KMS-11 (cell line): ENCODE measurements around the gene HERC3.
A peak's percentile ranks its signal among the peaks of the same experiment; 100 is the strongest.

Source experiments
- H2AFZ ChIP-seq: fragments of 200-600 bp; sonication (generic); 2 replicates; pipeline ENCODE4 v1.6.1; 2016; ENCODE audit warnings: antibody characterized with exemption, mixed run types, low read depth
- H3K27ac ChIP-seq: fragments of 200-600 bp; sonication (generic); 2 replicates; pipeline ENCODE4 v1.6.1; 2016; ENCODE audit warnings: mild to moderate bottlenecking, mixed run types
- H3K27me3 ChIP-seq: fragments of 200-600 bp; sonication (generic); 2 replicates; pipeline ENCODE4 v1.6.1; 2017; ENCODE audit warnings: mild to moderate bottlenecking, low read depth, mixed run types, moderate library complexity; ENCODE audit not compliant: insufficient read depth
- H3K36me3 ChIP-seq: fragments of 200-600 bp; sonication (generic); 2 replicates; pipeline ENCODE4 v1.6.1; 2017; ENCODE audit warnings: mild to moderate bottlenecking, mixed run types; ENCODE audit not compliant: insufficient read depth
- H3K4me1 ChIP-seq: fragments of 200-600 bp; sonication (generic); 2 replicates; pipeline ENCODE4 v1.6.1; 2016; ENCODE audit warnings: mild to moderate bottlenecking, low read depth, mixed run types; ENCODE audit not compliant: poor library complexity, severe bottlenecking
- H3K4me2 ChIP-seq: fragments of 200-600 bp; sonication (generic); 2 replicates; pipeline ENCODE4 v1.7.0; 2016; ENCODE audit warnings: mild to moderate bottlenecking, mixed run types
- H3K4me3 ChIP-seq: fragments of 200-600 bp; sonication (generic); IDR thresholded peaks from 2 replicates; pipeline ENCODE4 v1.6.1; 2017; ENCODE audit warnings: low read depth, low read length, mixed read lengths; ENCODE audit not compliant: insufficient read depth
- H3K79me2 ChIP-seq: fragments of 200-600 bp; sonication (generic); 2 replicates; pipeline ENCODE4 v1.6.1; 2016; ENCODE audit warnings: low read depth, mixed run types; ENCODE audit not compliant: insufficient read depth
- H3K9ac ChIP-seq: fragments of 200-600 bp; sonication (generic); 2 replicates; pipeline ENCODE4 v1.6.1; 2016; ENCODE audit warnings: mild to moderate bottlenecking, mixed run types
- H4K20me1 ChIP-seq: fragments of 200-600 bp; sonication (generic); 2 replicates; pipeline ENCODE4 v1.6.1; 2016; ENCODE audit warnings: mild to moderate bottlenecking, mixed run types; ENCODE audit not compliant: insufficient read depth
- TF ChIP-seq, protein P1 (sequence below): fragments of 200-600 bp; sonication (generic); conservative IDR thresholded peaks from 2 replicates; pipeline ENCODE4 v1.6.1; 2017; ENCODE audit warnings: low read depth, mild to moderate bottlenecking, antibody characterized with exemption, low read length, moderate library complexity, mixed read lengths

HERC3 gene

DNA sequence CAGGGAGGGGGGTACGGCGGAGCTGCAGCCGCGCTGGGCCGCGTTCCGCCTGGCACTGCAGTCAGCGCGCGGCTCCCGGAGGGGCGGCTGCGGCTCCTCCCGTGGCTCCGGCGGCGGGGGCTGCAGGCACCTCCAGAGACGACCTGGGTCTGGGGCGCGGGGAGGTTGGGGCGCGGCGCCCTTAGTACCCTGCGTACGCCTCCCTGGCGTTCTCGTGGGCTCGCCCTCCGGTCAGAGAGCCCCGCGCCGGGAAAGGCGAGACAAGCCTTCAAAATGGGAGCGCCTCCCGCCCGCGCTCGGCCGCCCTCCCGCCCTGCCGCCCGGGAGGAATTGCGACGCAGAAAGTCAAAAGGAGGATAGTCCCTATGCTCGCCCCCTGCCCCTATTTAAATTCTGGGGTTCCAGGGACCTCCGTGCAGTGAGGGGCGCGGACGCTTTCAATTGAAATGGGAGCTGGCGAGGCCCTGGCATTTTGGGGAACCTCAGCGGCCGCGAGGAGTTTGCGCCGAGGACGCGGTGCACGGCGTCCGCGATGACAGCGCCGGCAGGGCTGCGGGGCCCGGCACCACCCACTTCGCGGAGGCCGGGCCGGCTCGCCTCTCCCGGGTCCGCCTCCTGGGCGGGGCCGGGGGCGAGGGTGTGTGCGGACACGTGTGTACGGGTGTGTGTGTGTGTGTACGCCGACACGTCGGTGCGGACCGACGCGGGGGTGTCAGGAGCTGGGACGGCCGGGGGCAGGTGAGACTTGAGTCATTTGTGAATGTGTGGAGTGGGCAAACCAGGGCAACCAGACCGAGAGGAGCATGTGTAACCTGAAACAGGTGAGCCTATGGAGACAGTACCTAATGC lies 544 bp downstream of the HERC3 start:
- Histone ChIP-seq H3K27me3 (no peaks in the 10 kb centered on the region), H2AFZ (peak overlapping the region; percentile 99), H3K79me2 (no peaks in the 10 kb centered on the region), H3K4me3 (no peak overlapping the region), H4K20me1 (no peaks in the 10 kb centered on the region), H3K9ac (peak overlapping the region; percentile 50), H3K36me3 (no peaks in the 10 kb centered on the region), H3K27ac (peak overlapping the region; percentile 29; the same call in 1 of the 2 replicates), H3K4me2 (peak overlapping the region; percentile 88), H3K4me1 (peaks cover 4% of the 10 kb centered on the region)
- TF ChIP-seq, protein P1, sequence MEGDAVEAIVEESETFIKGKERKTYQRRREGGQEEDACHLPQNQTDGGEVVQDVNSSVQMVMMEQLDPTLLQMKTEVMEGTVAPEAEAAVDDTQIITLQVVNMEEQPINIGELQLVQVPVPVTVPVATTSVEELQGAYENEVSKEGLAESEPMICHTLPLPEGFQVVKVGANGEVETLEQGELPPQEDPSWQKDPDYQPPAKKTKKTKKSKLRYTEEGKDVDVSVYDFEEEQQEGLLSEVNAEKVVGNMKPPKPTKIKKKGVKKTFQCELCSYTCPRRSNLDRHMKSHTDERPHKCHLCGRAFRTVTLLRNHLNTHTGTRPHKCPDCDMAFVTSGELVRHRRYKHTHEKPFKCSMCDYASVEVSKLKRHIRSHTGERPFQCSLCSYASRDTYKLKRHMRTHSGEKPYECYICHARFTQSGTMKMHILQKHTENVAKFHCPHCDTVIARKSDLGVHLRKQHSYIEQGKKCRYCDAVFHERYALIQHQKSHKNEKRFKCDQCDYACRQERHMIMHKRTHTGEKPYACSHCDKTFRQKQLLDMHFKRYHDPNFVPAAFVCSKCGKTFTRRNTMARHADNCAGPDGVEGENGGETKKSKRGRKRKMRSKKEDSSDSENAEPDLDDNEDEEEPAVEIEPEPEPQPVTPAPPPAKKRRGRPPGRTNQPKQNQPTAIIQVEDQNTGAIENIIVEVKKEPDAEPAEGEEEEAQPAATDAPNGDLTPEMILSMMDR = no peak

DNA sequence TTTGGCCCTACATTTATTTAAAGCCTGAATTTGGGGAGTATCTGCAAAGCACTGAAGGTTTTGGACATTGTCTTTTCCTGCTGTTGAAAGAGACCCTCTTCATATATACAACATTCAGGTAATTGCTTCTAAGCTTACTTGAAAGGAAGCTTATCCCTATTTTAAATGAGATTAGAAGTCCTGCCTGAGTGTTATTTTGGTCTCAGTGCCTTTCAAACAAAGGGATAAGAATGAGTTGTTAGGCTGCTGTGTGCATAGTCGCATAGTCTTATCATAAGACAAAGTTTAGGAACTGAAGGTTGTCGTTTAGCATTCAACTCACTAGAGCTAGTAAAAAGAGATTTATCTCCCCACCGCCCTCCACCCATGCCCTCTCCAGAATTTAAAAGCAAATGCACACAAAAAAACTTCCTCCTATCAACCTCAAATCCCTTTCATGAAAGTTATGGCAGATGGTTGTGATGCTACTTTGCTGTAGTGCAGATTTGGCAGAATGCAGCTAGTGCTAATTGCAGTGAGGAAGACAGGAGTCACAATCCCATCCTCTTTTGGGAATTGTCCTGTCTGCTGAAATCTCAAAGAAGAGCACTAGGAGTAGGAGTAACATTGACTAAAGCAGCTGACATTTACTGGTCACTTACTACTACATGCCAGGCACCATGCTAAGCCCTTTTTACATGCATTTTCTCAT lies 5.8 kb downstream of the HERC3 start:
- TF ChIP-seq, protein P1 = no peak
- Histone ChIP-seq H3K27me3 (no peaks in the 10 kb centered on the region), H3K9ac (no peak overlapping the region), H3K27ac (no peak overlapping the region), H4K20me1 (no peaks in the 10 kb centered on the region), H3K4me3 (no peak overlapping the region), H2AFZ (no peak overlapping the region), H3K36me3 (no peaks in the 10 kb centered on the region), H3K79me2 (no peaks in the 10 kb centered on the region), H3K4me1 (peaks cover 10% of the 10 kb centered on the region), H3K4me2 (no peak overlapping the region)

DNA sequence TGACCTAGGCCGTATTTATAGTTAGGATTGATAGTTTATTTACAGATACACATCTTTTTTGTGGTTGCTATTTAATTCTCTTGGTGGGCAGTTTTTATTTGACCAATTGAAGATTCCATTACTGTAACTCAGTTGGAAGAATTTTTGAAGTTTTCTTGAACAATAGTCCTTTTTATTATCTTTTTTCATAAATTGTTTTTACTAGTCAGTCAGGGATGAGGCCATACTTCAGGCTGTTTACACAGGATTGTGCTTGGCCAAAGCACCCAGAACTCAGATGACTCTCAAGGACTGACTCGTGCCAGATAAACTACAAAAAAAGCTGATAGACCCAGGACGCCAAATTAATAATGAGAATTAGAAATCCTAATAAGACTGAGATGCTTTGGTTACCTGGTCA lies 7.0 kb downstream of the HERC3 start:
- TF ChIP-seq, protein P1 = no peak
- H4K20me1 ChIP-seq = no peaks in the 10 kb centered on the region
- H3K79me2 ChIP-seq = no peaks in the 10 kb centered on the region
- H3K27me3 ChIP-seq = no peaks in the 10 kb centered on the region
- H3K36me3 ChIP-seq = no peaks in the 10 kb centered on the region
- H2AFZ ChIP-seq = no peak overlapping the region
- H3K4me1 ChIP-seq = peaks cover 10% of the 10 kb centered on the region
- H3K9ac ChIP-seq = no peak overlapping the region
- no peak overlapping the region for H3K27ac ChIP-seq
- H3K4me2 ChIP-seq = no peak overlapping the region
- H3K4me3 ChIP-seq = no peak overlapping the region

DNA sequence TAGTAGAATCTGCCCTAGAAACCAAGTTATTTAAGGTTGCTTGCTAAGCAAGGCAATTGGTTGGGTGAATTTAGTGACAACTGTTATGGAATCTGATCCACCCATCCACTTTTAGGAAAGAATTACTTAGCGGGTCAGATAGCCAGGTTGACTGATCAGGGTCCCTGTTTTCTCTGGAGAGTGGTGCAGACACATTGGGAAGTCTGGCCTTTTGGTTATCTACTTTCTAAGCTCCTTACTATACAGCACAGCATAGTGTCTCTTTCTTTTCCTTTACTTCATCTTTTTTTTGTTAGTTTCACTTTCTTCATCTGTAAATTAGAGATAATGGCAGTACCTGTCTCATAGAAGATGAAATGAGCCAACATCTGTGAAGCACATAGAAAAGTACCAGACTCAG lies 7.4 kb downstream of the HERC3 start:
- H2AFZ ChIP-seq = no peak overlapping the region
- no peaks in the 10 kb centered on the region for H3K79me2 ChIP-seq
- no peaks in the 10 kb centered on the region for H3K27me3 ChIP-seq
- TF ChIP-seq, protein P1 = no peak
- H3K4me2 ChIP-seq = no peak overlapping the region; the same call in 1 of the 2 replicates
- H3K9ac ChIP-seq = no peak overlapping the region
- H3K36me3 ChIP-seq = no peaks in the 10 kb centered on the region
- H3K27ac ChIP-seq = no peak overlapping the region
- no peaks in the 10 kb centered on the region for H4K20me1 ChIP-seq
- H3K4me3 ChIP-seq = no peak overlapping the region
- peaks cover 10% of the 10 kb centered on the region for H3K4me1 ChIP-seq
